Caco-2 (cell line): Measurements from ENCODE around the gene ELK4. TPM values are rescaled to one million over a fixed set of nuclear protein-coding genes. Genes with fewer than 3 reads are reported as not detected.

Experiments
- BruUV-seq: library from RNA; stranded (reverse); fragments of 400-500 nt; replicated peaks from 2 replicates; lab custom pipeline; 2021; lab: Mats Ljungman, UMichigan
- CTCF ChIA-PET: fragments of 300-600 bp; sonication (Branson Sonifier 250); formaldehyde crosslinking; loops from one replicate; lab custom pipeline; 2022; ENCODE audit warnings: antibody characterized with exemption; lab: Charles Lee
- POLR2A ChIA-PET: fragments of 300-600 bp; sonication (Branson Sonifier 250); formaldehyde crosslinking; loops from one replicate; lab custom pipeline; 2022; ENCODE audit warnings: antibody characterized with exemption; lab: Charles Lee
- DNase-seq, 2 experiments: peaks; one replicate each; pipeline versions ENCODE4 v3.0.0 to v3.0.0-alpha.2; 2020 to 2022
- H3K27me3 ChIP-seq: replicated peaks from 2 replicates; pipeline ENCODE4 v1.6.0; 2011; ENCODE audit warnings: low read length; ENCODE audit not compliant: control insufficient read depth, insufficient read depth
- H3K36me3 ChIP-seq: 2 replicates; pipeline ENCODE4 v1.5.1; 2011; ENCODE audit warnings: low read length; ENCODE audit not compliant: control insufficient read depth, insufficient read depth
- H3K4me1 ChIP-seq: fragments of 250-450 bp; sonication (Bioruptor Pico); 2 replicates; pipeline ENCODE4 v1.5.1; 2020; ENCODE audit warnings: mild to moderate bottlenecking
- H3K4me3 ChIP-seq: 2 replicates; pipeline ENCODE4 v1.5.1; 2011; ENCODE audit warnings: low read depth, mild to moderate bottlenecking, control low read depth, low read length
- H3K9me3 ChIP-seq: fragments of 250-450 bp; sonication (Bioruptor Pico); 2 replicates; pipeline ENCODE4 v1.5.1; 2020; ENCODE audit warnings: mild to moderate bottlenecking, moderate library complexity
- H3K27ac Mint-ChIP-seq: one replicate; pipeline ENCODE4 v1.8.0; 2022; ENCODE audit warnings: mixed read lengths; ENCODE audit not compliant: unreplicated experiment
- H3K27me3 Mint-ChIP-seq: one replicate; pipeline ENCODE4 v1.8.0; 2022; ENCODE audit warnings: mixed read lengths; ENCODE audit not compliant: insufficient read depth, unreplicated experiment
- H3K36me3 Mint-ChIP-seq: one replicate; pipeline ENCODE4 v1.8.0; 2022; ENCODE audit warnings: mild to moderate bottlenecking, mixed read lengths; ENCODE audit not compliant: insufficient read depth, unreplicated experiment
- H3K4me1 Mint-ChIP-seq: one replicate; pipeline ENCODE4 v1.8.0; 2022; ENCODE audit warnings: low read depth, mixed read lengths; ENCODE audit not compliant: unreplicated experiment
- H3K4me3 Mint-ChIP-seq: one replicate; pipeline ENCODE4 v1.8.0; 2022; ENCODE audit warnings: mild to moderate bottlenecking, moderate library complexity, mixed read lengths; ENCODE audit not compliant: unreplicated experiment
- H3K9me3 Mint-ChIP-seq: one replicate; pipeline ENCODE4 v1.8.0; 2022; ENCODE audit warnings: mixed read lengths; ENCODE audit not compliant: unreplicated experiment
- intact Hi-C: fragments of 100-400 bp; cut with micrococcal nuclease; formaldehyde crosslinking; loops from one replicate; pipeline ENCODE4 v1.10.0; 2022; ENCODE audit not compliant: unreplicated experiment
- total RNA-seq: library from RNA; stranded (reverse); gene quantifications from 2 replicates; pipeline ENCODE4 v1.2.3, GENCODE V29; 2022
- TF ChIP-seq, protein P1 (sequence below), 2 experiments: fragments of 200-600 bp in 1 of 2; IDR thresholded peaks; 1 replicate in 1 of 2; 2 replicates in 1 of 2; pipeline versions ENCODE4 v1.5.1 to v1.8.0; 2011 to 2022; ENCODE audit warnings: antibody characterized with exemption in 1 of 2, control low read depth in 1 of 2, inconsistent platforms in 1 of 2, low read depth in 1 of 2, low read length in 1 of 2, mild to moderate bottlenecking in 1 of 2, moderate library complexity in 1 of 2; ENCODE audit not compliant: insufficient read depth in 1 of 2, severe bottlenecking in 1 of 2, unreplicated experiment in 1 of 2

ELK4 gene
- total RNA-seq, 1 experiment from 2014 or later = 14.4 TPM

DNA sequence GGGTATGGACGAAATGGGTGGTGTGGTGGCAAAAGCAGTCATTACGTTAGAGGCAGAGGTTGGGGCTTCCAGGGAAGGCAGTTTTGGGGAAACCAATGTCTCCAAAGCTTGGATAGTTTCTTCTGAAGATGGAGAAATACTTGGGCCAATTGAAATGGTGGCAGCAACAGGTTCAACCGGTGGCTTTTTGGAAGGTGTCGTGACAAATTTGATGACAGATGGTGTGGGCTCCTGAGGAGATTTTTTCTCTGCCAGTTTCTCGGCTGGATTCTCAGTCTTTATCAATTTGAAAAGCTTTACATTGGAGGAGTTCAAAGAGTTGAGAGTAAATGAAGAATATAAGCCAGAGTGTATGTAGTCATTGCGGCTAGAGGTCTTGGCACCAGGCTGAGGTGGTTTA lies 11.5 kb downstream of the ELK4 start:
- H3K27me3 Mint-ChIP-seq = no peaks in the 10 kb centered on the region
- no peak overlapping the region for H3K4me3 Mint-ChIP-seq
- Histone ChIP-seq H3K9me3 (no peaks in the 10 kb centered on the region), H3K36me3 (peaks cover 3% of the 10 kb centered on the region), H3K4me1 (no peaks in the 10 kb centered on the region), H3K27me3 (no peaks in the 10 kb centered on the region), H3K4me3 (no peak overlapping the region)
- no peaks in the 10 kb centered on the region for H3K9me3 Mint-ChIP-seq
- ChIA-PET CTCF (no interaction called here), POLR2A (no interaction called here)
- BruUV-seq = no TSS peak
- intact Hi-C loops = no loop called here
- H3K4me1 Mint-ChIP-seq = peaks cover 5% of the 10 kb centered on the region
- DNase-seq = no peak
- no peak overlapping the region for H3K27ac Mint-ChIP-seq
- peaks cover 32% of the 10 kb centered on the region for H3K36me3 Mint-ChIP-seq
- TF ChIP-seq, protein P1, sequence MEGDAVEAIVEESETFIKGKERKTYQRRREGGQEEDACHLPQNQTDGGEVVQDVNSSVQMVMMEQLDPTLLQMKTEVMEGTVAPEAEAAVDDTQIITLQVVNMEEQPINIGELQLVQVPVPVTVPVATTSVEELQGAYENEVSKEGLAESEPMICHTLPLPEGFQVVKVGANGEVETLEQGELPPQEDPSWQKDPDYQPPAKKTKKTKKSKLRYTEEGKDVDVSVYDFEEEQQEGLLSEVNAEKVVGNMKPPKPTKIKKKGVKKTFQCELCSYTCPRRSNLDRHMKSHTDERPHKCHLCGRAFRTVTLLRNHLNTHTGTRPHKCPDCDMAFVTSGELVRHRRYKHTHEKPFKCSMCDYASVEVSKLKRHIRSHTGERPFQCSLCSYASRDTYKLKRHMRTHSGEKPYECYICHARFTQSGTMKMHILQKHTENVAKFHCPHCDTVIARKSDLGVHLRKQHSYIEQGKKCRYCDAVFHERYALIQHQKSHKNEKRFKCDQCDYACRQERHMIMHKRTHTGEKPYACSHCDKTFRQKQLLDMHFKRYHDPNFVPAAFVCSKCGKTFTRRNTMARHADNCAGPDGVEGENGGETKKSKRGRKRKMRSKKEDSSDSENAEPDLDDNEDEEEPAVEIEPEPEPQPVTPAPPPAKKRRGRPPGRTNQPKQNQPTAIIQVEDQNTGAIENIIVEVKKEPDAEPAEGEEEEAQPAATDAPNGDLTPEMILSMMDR (IDR thresholded peaks at IDR 0.05; ENCODE audit: insufficient read depth in 1 of 2, low read depth in 1 of 2, low read length in 1 of 2, severe bottlenecking in 1 of 2, unreplicated experiment in 1 of 2) = no peak

DNA sequence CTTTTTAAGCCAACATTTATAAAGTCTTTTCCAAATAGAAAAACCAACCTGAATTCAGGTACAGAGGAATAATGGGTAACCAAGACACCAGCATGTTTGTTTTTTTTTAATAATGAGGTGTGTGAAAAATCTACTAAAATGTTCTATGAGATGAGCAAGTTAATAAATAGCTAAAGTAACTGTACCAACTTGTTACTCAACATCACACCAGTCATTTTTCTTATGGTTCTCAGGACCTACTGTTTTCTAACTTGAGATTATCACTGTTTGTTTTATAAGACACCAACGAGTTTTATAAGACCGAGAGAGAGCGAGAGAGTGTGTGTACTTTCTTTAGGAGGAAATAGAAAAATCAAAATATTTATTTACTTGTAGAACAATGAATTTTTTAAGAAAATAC lies 12.4 kb downstream of the ELK4 start:
- no peak overlapping the region for H3K4me3 ChIP-seq
- H3K4me1 ChIP-seq = no peaks in the 10 kb centered on the region
- intact Hi-C loops = no loop called here
- Mint-ChIP-seq H3K36me3 (peaks cover 34% of the 10 kb centered on the region), H3K4me3 (no peak overlapping the region), H3K4me1 (peaks cover 5% of the 10 kb centered on the region), H3K27ac (no peak overlapping the region), H3K27me3 (no peaks in the 10 kb centered on the region), H3K9me3 (no peaks in the 10 kb centered on the region)
- H3K36me3 ChIP-seq = peaks cover 3% of the 10 kb centered on the region
- DNase-seq = no peak
- no peaks in the 10 kb centered on the region for H3K9me3 ChIP-seq
- ChIA-PET POLR2A (no interaction called here), CTCF (no interaction called here)
- no TSS peak for BruUV-seq
- no peaks in the 10 kb centered on the region for H3K27me3 ChIP-seq
- TF ChIP-seq, protein P1 (IDR thresholded peaks at IDR 0.05; ENCODE audit: insufficient read depth in 1 of 2, low read depth in 1 of 2, low read length in 1 of 2, severe bottlenecking in 1 of 2, unreplicated experiment in 1 of 2) = no peak

DNA sequence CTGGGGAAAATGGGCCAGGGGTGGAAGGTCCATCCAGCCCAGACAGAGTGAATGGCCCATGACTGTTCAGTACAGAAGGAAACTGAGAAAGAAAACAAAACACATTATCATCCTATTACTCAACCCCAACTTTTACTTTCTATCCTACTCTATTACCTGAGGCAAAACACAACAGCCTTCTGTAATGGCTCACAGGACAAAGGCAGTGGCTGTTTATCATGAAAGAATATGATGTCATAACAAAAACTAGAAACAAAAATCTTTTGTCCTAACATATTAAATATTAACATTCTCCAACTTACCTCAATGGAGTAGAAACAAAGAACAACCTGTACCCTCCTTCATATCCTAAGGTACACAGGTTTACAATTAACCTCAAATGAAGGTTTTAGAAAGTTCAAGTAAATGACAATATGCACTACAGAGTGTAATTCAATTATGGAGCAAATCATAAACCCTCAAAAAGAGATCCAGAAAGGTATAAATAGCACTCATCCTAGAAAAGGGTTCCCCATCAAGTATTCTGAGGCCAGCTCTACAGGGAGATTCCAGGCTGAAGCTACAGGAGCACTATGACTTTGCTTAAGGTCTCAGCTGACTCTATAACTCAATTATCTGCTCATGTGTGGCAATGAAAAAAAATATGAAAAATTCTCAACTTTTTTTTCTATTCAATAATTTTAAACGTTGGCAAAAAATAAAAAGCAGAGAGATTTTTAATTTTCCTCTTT lies 15.1 kb downstream of the ELK4 start:
- intact Hi-C loops = no loop called here
- Mint-ChIP-seq H3K9me3 (no peaks in the 10 kb centered on the region), H3K27ac (no peak overlapping the region), H3K36me3 (peaks cover 43% of the 10 kb centered on the region), H3K27me3 (no peaks in the 10 kb centered on the region), H3K4me1 (peaks cover 5% of the 10 kb centered on the region), H3K4me3 (no peak overlapping the region)
- Histone ChIP-seq H3K4me3 (no peak overlapping the region), H3K9me3 (no peaks in the 10 kb centered on the region), H3K27me3 (no peaks in the 10 kb centered on the region), H3K4me1 (no peaks in the 10 kb centered on the region), H3K36me3 (peaks cover 3% of the 10 kb centered on the region)
- ChIA-PET CTCF (no interaction called here), POLR2A (no interaction called here)
- TF ChIP-seq, protein P1 (IDR thresholded peaks at IDR 0.05; ENCODE audit: insufficient read depth in 1 of 2, low read depth in 1 of 2, low read length in 1 of 2, severe bottlenecking in 1 of 2, unreplicated experiment in 1 of 2) = no peak
- DNase-seq = no peak
- BruUV-seq = no TSS peak
